Stimulated activated naive CD8-positive, alpha-beta T cell treated with anti-CD3 and anti-CD28 coated beads, Interleukin-15, amount 100 ng/mL, for 72 hours (primary cell): ENCODE results near the gene MST1.

ENCODE experiments used
- ATAC-seq: fragments of 150-1000 bp; cut with Tn5 transposase; 2 replicates; pipeline ENCODE4 v1.10.0; 2021; ENCODE audit warnings: mild to moderate bottlenecking, moderate library complexity
- DNase-seq, 2 donors: peaks; one replicate each; pipeline ENCODE4 v3.0.0; 2021 to 2022
- H3K27ac Mint-ChIP-seq, 2 donors: one replicate each; pipeline ENCODE4 v1.8.0; 2022; ENCODE audit warnings: mild to moderate bottlenecking in 2 of 2, mixed read lengths in 2 of 2, moderate library complexity in 2 of 2
- H3K27me3 Mint-ChIP-seq: one replicate; pipeline ENCODE4 v1.8.0; 2022; ENCODE audit warnings: mixed read lengths
- H3K4me1 Mint-ChIP-seq: one replicate; pipeline ENCODE4 v1.8.0; 2022; ENCODE audit warnings: mild to moderate bottlenecking, mixed read lengths
- H3K4me3 Mint-ChIP-seq, 2 donors: one replicate each; pipeline ENCODE4 v1.8.0; 2022; ENCODE audit warnings: mild to moderate bottlenecking in 2 of 2, mixed read lengths in 2 of 2, moderate library complexity in 1 of 2
- H3K9me3 Mint-ChIP-seq, 2 donors: one replicate each; pipeline ENCODE4 v1.8.0; 2022; ENCODE audit warnings: mixed read lengths in 2 of 2

MST1 gene

GRCh38 chr3:49663831-49664230 lies 25.4 kb downstream of the MST1 start:
- no peaks in the 10 kb centered on the region for H3K9me3 Mint-ChIP-seq

GRCh38 chr3:49662720-49663413 lies 26.4 kb downstream of the MST1 start:
- no peaks in the 10 kb centered on the region for H3K9me3 Mint-ChIP-seq
- H3K27ac Mint-ChIP-seq, result no peak overlapping the region
- ATAC-seq (no peak), DNase-seq (no peak)
- no peaks in the 10 kb centered on the region for H3K27me3 Mint-ChIP-seq
- no peaks in the 10 kb centered on the region for H3K4me1 Mint-ChIP-seq
- H3K4me3 Mint-ChIP-seq, result no peak overlapping the region

More at GRCh38 chr3:49663831-49664230, 25.4 kb downstream of the MST1 start:
- Mint-ChIP-seq H3K27ac (no peak overlapping the region), H3K4me3 (no peak overlapping the region), H3K27me3 (no peaks in the 10 kb centered on the region), H3K4me1 (no peaks in the 10 kb centered on the region)
- no peak for DNase-seq
- no peak for ATAC-seq

GRCh38 chr3:49662021-49662420 lies 27.3 kb downstream of the MST1 start:
- no peak for DNase-seq
- H3K4me1 Mint-ChIP-seq, result no peaks in the 10 kb centered on the region
- H3K27ac Mint-ChIP-seq, result no peak overlapping the region
- H3K4me3 Mint-ChIP-seq, result no peak overlapping the region
- H3K27me3 Mint-ChIP-seq, result no peaks in the 10 kb centered on the region
- ATAC-seq, result no peak
- no peaks in the 10 kb centered on the region for H3K9me3 Mint-ChIP-seq

- Mint-ChIP-seq H3K27me3 (peaks cover 6% of the 10 kb centered on the region), H3K4me3 (no peak overlapping the region)
- ATAC-seq, result no peak
Measured at GRCh38 chr3:49661281-49661680, 28.0 kb downstream of the MST1 start.

GRCh38 chr3:49659756-49660155 lies 29.5 kb downstream of the MST1 start:
- peaks cover 4% of the 10 kb centered on the region for H3K4me1 Mint-ChIP-seq
- no peaks in the 10 kb centered on the region for H3K9me3 Mint-ChIP-seq

More at GRCh38 chr3:49661281-49661680, 28.0 kb downstream of the MST1 start:
- H3K9me3 Mint-ChIP-seq, result no peaks in the 10 kb centered on the region
- H3K4me1 Mint-ChIP-seq, result no peaks in the 10 kb centered on the region
- no peak overlapping the region for H3K27ac Mint-ChIP-seq
- no peak for DNase-seq

GRCh38 chr3:49658711-49659110 lies 30.6 kb downstream of the MST1 start:
- peaks cover 8% of the 10 kb centered on the region for H3K27me3 Mint-ChIP-seq
- no peaks in the 10 kb centered on the region for H3K9me3 Mint-ChIP-seq
- no peak overlapping the region for H3K27ac Mint-ChIP-seq
- no peak overlapping the region for H3K4me3 Mint-ChIP-seq
- DNase-seq (no peak), ATAC-seq (no peak)
- H3K4me1 Mint-ChIP-seq, result peaks cover 8% of the 10 kb centered on the region

More at GRCh38 chr3:49659756-49660155, 29.5 kb downstream of the MST1 start:
- ATAC-seq (peak; percentile 31), DNase-seq (no peak)
- Mint-ChIP-seq H3K4me3 (no peak overlapping the region), H3K27me3 (peaks cover 8% of the 10 kb centered on the region), H3K27ac (peak overlapping the region in 1 of 2 donors; percentile 52)

GRCh38 chr3:49657208-49657915 lies 31.9 kb downstream of the MST1 start:
- Mint-ChIP-seq H3K27me3 (peaks cover 8% of the 10 kb centered on the region), H3K27ac (no peak overlapping the region), H3K4me3 (no peak overlapping the region), H3K4me1 (peaks cover 8% of the 10 kb centered on the region), H3K9me3 (no peaks in the 10 kb centered on the region)
- DNase-seq (no peak), ATAC-seq (no peak)

- H3K27ac Mint-ChIP-seq, result peak overlapping the region in 1 of 2 donors; percentile 63
- peaks cover 8% of the 10 kb centered on the region for H3K27me3 Mint-ChIP-seq
- no peaks in the 10 kb centered on the region for H3K9me3 Mint-ChIP-seq
- DNase-seq (no peak), ATAC-seq (no peak)
- H3K4me1 Mint-ChIP-seq, result peaks cover 8% of the 10 kb centered on the region
- H3K4me3 Mint-ChIP-seq, result no peak overlapping the region
Measured at GRCh38 chr3:49656541-49657112, 32.6 kb downstream of the MST1 start.

GRCh38 chr3:49655731-49656285 lies 33.5 kb downstream of the MST1 start:
- no peak for DNase-seq
- Mint-ChIP-seq H3K27me3 (peaks cover 8% of the 10 kb centered on the region), H3K27ac (no peak overlapping the region)

GRCh38 chr3:49654955-49655556 lies 34.2 kb downstream of the MST1 start:
- no peak overlapping the region for H3K4me3 Mint-ChIP-seq
- ATAC-seq (no peak), DNase-seq (no peak)
- no peak overlapping the region for H3K27ac Mint-ChIP-seq
- H3K4me1 Mint-ChIP-seq, result peaks cover 13% of the 10 kb centered on the region
- H3K9me3 Mint-ChIP-seq, result no peaks in the 10 kb centered on the region
- peaks cover 8% of the 10 kb centered on the region for H3K27me3 Mint-ChIP-seq

More at GRCh38 chr3:49655731-49656285, 33.5 kb downstream of the MST1 start:
- Mint-ChIP-seq H3K9me3 (no peaks in the 10 kb centered on the region), H3K4me3 (no peak overlapping the region), H3K4me1 (peaks cover 8% of the 10 kb centered on the region)
- no peak for ATAC-seq

- ATAC-seq (no peak), DNase-seq (no peak)
Measured at GRCh38 chr3:49654176-49654825, 35.0 kb downstream of the MST1 start.

GRCh38 chr3:49653621-49654020 lies 35.7 kb downstream of the MST1 start:
- Mint-ChIP-seq H3K4me3 (no peak overlapping the region), H3K27ac (peak overlapping the region in 1 of 2 donors; percentile 36), H3K4me1 (peaks cover 13% of the 10 kb centered on the region), H3K27me3 (peaks cover 8% of the 10 kb centered on the region), H3K9me3 (no peaks in the 10 kb centered on the region)
- DNase-seq (no peak), ATAC-seq (no peak)

More at GRCh38 chr3:49654176-49654825, 35.0 kb downstream of the MST1 start:
- H3K27ac Mint-ChIP-seq, result no peak overlapping the region
- H3K4me3 Mint-ChIP-seq, result no peak overlapping the region
- peaks cover 13% of the 10 kb centered on the region for H3K4me1 Mint-ChIP-seq
- H3K9me3 Mint-ChIP-seq, result no peaks in the 10 kb centered on the region
- peaks cover 8% of the 10 kb centered on the region for H3K27me3 Mint-ChIP-seq

GRCh38 chr3:49652903-49653415 lies 36.3 kb downstream of the MST1 start:
- Mint-ChIP-seq H3K27ac (no peak overlapping the region), H3K4me1 (peaks cover 13% of the 10 kb centered on the region), H3K9me3 (no peaks in the 10 kb centered on the region), H3K27me3 (peaks cover 8% of the 10 kb centered on the region), H3K4me3 (no peak overlapping the region)
- ATAC-seq (no peak), DNase-seq (no peak)

- Mint-ChIP-seq H3K27me3 (peaks cover 8% of the 10 kb centered on the region), H3K4me1 (peaks cover 13% of the 10 kb centered on the region), H3K4me3 (no peak overlapping the region), H3K9me3 (no peaks in the 10 kb centered on the region), H3K27ac (no peak overlapping the region)
- ATAC-seq (no peak), DNase-seq (no peak)
Measured at GRCh38 chr3:49652218-49652902, 36.9 kb downstream of the MST1 start.
